ENCODE measurements around the gene SMNDC1.

SMNDC1 gene

DNA sequence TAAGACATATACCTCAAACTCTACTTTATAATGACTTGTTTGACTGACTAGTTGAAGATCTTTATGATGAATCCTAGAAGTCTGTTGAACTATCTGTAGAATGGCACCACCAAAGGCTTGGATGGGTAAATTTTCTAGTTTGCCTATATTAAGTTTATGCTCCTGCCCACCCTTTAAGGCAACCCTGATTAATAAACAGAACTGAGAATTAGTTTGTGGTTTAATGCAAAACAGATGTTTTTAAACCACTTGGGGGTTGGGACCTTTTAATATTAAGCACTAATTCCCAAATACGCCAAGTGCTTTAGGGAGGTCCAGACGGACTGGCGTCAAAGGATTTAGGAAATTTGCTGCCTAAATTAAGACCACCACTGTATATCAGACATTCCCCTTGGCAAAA, 20.5 kb downstream of the SMNDC1 start:
- DNase-seq (ENCODE audit: low spot score) = no peak
- no peak for TF ChIP-seq CTCF (IDR thresholded peaks at IDR 0.05; ENCODE audit: extremely low read depth, missing control alignments)

GRCh38 chr10:110279407-110279986, 25.2 kb downstream of the SMNDC1 start:
- peak; percentile 44 for TF ChIP-seq CTCF (IDR thresholded peaks at IDR 0.05; ENCODE audit: extremely low read depth, missing control alignments)
- DNase-seq (ENCODE audit: low spot score) = peak; percentile 32

DNA sequence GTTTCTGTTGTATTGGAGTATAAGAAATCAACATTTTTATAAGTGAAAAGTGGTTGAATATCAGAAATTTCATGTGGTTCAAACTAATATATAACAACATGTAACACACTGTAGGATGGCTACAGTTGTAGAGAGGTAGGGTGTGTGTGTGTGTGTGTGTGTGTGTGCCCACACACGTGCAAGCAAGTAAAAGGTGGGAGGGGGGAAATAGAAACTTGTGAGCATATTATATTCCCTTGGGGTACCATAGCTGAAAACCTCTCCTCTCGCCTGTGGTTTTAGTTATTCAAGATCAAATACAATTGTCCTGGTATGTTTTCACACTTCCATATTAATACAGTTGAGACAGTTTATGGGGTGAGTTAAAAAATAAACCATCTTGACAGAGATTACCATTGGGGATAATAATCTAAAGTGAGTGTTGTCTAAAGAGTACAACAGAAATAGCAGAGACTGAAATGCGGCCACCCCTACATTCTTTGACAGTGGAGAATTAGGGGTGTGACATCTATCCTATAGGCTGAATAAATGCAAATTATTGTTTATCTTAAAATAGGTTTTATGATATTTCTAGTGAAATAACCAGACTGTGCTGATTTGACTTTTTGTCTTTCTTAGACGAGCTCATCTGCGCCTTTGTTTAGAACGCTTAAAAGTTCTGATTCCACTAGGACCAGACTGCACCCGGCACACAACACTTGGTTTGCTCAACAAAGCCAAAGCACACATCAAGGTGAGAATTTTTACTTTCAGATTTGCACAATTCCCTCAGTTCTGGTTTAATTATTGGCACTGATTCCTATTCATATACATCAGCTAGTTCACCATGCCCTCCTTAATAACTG, 25.9 kb downstream of the SMNDC1 start:
- no peak for TF ChIP-seq CTCF (IDR thresholded peaks at IDR 0.05; ENCODE audit: extremely low read depth, missing control alignments)
- no peak for DNase-seq (ENCODE audit: low spot score)

- TF ChIP-seq CTCF (IDR thresholded peaks at IDR 0.05; ENCODE audit: extremely low read depth, missing control alignments) = no peak
These were observed 27.1 kb downstream of the SMNDC1 start for GRCh38 chr10:110277591-110277990.

GRCh38 chr10:110276603-110277002, 28.1 kb downstream of the SMNDC1 start:
- TF ChIP-seq CTCF (IDR thresholded peaks at IDR 0.05; ENCODE audit: extremely low read depth, missing control alignments) = no peak
- DNase-seq (ENCODE audit: low spot score) = no peak

More at GRCh38 chr10:110277591-110277990, 27.1 kb downstream of the SMNDC1 start:
- no peak for DNase-seq (ENCODE audit: low spot score)

GRCh38 chr10:110275128-110275729, 29.5 kb downstream of the SMNDC1 start:
- TF ChIP-seq CTCF (IDR thresholded peaks at IDR 0.05; ENCODE audit: extremely low read depth, missing control alignments) = no peak

GRCh38 chr10:110274647-110275046, 30.1 kb downstream of the SMNDC1 start:
- DNase-seq (ENCODE audit: low spot score) = no peak
- TF ChIP-seq CTCF (IDR thresholded peaks at IDR 0.05; ENCODE audit: extremely low read depth, missing control alignments) = no peak

More at GRCh38 chr10:110275128-110275729, 29.5 kb downstream of the SMNDC1 start:
- DNase-seq (ENCODE audit: low spot score) = no peak

All from GM20000 (cell line).